Measurements from ENCODE around the gene ELOA2.
"Not testable (repeated sequence)": the region's sequence is repeated elsewhere in the genome, so short reads cannot be mapped to it uniquely, and the experiment has no call there.

ELOA2 gene, protein sequence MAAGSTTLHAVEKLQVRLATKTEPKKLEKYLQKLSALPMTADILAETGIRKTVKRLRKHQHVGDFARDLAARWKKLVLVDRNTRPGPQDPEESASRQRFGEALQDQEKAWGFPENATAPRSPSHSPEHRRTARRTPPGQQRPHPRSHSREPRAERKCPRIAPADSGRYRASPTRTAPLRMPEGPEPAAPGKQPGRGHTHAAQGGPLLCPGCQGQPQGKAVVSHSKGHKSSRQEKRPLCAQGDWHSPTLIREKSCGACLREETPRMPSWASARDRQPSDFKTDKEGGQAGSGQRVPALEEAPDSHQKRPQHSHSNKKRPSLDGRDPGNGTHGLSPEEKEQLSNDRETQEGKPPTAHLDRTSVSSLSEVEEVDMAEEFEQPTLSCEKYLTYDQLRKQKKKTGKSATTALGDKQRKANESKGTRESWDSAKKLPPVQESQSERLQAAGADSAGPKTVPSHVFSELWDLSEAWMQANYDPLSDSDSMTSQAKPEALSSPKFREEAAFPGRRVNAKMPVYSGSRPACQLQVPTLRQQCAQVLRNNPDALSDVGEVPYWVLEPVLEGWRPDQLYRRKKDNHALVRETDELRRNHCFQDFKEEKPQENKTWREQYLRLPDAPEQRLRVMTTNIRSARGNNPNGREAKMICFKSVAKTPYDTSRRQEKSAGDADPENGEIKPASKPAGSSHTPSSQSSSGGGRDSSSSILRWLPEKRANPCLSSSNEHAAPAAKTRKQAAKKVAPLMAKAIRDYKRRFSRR

DNA sequence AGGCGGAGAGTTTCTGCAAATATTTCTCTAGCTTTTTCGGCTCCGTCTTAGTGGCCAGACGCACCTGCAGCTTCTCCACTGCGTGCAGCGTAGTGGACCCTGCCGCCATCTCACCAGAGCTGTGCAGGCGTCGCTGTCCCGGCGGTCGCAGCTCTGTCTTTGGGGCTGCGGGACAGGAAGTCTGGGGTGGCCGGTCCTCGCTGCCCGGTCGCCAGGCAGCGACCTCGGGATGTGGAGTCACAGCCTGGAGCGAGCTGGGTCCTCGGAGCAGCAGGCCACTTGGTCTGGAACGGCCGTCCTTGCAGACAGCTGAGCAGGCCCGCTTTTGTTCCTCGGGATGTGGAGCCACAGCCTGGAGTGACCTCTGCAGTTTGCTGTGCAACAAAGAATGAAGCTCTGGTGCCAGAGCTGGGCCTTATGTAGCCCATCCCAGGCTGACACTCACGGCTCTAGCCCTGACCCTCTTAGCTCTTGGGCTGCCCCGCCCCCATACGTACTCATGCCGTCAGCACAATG is at the start of gene ELOA2:
TSS of gene ELOA2 (minus strand) at position 466 of the 516 bp plus-strand sequence. CDS start at position 109, 357 bp downstream.
- DNase-seq, result no peak

DNA sequence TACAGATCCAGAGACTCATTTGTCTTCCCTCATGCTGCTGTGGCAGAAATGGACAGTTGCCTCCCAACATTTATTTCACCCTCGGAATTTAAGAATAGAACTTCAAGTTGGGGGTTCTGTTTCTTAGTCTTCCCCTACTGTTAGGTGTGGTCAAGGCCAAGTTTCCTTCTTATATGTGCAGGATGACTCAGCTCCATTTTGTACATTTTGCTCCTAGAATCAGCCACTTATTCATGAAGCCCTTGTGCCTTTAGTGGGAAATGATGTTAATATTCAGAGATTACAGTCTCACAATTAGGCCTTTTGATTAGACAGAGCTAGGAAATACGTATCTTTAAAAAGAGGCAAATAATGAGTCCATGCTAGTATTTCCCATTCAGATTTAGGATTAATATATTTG is 46.2 kb upstream of the ELOA2 start:
- no peak for DNase-seq

DNA sequence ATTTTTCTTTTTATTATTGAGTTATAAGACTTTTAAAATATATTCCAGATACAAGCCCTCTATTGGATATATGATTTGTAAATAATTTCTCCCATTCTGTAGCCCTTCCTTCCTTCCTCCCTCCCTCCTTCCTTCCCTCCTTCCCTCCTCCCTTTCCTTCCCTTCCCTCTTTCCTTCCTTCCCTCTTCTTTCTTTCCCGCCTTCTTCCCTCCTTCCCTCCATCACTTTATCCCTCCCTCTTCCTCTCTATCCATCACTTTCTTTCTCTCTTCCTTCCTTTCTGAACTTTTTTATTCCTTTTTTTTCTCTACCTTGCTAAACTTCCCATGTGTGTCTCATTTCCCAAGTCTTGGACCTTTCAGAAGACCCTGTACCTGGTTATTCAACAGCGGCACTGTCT is 45.5 kb upstream of the ELOA2 start:
- no peak for DNase-seq

DNA sequence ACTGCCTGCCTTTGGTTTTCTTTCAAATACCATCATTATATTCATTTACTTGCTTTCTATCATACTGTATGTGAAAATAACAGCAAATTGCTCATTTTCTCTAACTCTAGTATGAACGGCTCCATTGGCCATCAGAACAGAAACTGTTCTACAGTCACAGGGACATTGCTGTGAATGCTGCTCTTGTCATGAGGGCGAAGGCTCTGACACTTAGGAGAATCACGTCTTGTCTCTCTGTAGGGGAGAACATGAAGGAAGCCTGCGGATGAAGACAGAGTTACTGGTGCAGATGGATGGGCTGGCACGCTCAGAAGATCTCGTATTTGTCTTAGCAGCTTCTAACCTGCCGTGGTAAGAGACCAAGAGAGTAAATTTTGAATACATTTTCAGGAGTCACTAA is 41.7 kb upstream of the ELOA2 start:
- DNase-seq, result no peak

DNA sequence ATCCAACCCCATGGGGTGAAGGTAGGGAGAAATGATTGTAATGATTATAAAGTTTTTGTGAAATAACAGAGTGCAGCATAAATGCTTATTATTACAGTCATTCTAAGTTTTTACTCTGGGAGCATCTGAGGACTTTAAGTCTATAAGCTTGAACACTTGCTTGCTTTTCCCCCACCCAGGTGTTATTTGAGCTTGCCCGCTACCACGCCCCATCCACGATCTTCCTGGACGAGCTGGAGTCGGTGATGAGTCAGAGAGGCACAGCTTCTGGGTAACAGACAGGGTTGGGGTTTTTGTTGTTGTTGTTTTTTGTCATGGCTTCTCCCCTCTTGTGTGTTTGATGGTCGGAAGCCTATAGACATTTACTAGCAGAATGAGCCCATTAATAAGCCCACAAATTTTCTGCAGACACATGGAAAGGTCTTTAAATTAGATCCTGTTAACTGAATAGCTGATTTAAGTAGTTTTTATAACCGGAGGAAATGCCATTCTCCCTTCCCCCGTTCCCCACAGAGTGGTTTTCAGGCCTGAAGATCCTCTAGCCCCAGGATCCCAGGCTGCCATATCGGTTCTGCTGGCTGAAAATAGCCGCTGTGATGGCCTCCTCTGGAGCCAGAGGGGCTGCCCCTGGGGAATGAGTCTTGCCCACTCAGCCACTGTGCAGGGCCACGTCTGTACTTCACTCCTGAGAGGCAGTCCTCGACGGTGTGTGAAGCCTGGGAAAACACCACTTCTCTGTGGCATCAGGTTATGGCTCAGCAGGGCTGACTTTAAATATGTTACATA is 39.9 kb upstream of the ELOA2 start:
- DNase-seq, result no peak

DNA sequence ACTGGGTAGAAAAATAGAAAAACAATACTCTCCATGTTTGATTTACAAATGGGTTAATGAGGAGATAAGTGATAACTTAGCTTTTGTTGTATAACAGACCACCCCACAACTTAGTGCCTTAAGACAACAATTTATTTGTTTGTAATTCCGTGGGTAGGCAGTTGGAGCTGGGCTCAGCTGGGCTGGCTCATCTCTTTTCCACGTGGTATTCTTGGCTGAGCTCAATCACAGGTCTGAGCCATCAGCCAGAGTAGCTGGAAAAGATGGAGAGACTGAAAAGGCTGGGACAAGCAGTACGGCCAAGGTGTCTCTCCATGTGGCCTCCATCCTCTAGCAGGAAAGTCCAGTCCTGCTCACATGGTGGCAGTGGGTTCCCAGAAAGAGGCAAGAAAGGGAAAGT is 32.2 kb upstream of the ELOA2 start:
- no peak for DNase-seq

DNA sequence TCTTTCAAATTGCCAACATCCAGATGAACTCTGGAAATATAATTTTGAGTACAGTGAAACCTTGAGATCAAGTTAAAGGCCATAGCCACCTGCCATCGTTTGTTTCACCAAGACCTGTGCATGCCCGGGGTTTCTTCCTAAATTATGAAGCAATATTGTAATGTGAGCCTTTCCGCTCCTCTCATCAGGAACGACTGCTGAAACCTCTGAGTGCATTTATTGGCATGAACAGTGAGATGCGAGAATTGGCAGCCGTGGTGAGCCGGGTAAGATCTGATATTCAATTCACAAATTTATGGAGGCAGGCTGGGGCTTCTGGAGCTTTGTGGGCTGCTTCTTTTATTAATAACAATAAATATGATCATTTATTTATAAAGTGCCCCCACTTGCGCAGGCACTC is 27.7 kb upstream of the ELOA2 start:
- DNase-seq, result no peak

DNA sequence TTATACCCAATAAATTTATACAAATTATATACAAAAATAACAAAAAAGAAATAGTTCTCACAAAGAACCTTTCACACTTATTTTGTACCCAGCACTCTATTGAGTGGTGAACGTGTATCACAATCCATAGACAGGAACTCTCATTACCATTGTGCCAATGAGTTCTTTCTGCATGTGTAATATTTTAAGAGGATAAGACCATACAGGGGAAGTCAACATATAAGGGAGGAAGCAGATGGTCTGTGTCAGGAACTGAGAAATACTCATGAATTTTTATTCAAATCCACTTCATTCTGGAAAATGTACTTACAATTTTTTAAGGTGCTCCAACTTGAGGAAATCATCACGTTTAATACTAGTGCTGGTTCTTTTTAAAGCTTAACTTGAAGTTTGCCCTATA is 27.1 kb upstream of the ELOA2 start:
- DNase-seq, result no peak

DNA sequence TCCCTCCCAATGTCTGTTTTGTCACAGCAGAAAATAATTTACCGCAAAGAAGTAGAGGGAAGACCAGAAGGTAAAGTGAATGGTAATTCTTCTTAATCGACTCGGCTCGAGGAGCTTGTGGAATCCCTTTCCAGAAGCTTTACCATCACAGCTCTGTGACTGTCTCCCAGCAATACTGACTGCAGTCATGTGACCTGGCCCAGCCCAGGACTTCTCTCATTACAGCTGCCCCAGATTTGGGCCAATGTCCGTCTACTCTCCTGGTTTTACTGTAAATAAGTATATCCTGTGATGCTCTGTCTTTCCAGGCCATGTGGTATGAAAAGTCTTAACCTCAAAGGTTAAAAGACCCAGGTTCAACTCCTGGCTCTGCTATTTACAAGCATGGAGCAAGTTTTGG is 18.9 kb upstream of the ELOA2 start:
- DNase-seq, result no peak

DNA sequence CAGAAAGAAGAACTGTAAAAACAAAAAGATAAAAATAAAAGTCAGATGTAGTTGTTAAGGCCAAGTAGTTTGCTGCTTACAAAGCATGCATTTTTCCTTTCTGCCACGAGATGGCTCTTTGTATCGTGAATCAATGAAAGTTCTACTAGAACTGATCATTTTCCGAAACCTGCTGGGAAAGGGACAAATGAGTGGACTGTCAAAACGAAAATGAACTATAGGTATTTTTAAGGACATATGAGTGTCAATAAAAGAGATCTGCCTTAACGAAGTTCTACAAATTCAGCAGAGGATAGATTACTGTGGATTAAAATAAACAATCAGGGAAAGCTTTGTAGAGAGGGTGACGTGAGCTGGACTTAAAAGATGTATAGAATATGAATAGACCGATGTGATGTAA is 15.0 kb upstream of the ELOA2 start:
- DNase-seq, result no peak

DNA sequence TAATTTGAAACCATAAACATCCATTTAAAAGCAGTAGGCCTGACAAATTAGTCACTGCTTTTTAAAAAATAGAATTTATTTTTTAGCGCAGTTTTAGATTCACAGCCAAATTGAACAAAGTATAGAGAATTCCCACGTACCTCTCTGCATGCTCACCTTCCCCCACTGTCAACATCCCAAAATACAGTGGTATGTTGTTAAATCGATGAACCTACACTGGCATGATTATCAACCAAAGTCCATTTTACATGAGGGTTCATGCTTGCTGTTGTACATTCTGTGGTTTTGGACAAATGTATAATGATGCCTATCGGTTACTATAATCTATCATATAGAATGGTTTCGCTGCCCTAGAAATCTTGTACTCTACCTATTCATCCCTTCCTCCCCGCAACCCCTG is 5.6 kb upstream of the ELOA2 start:
- DNase-seq, result no peak

DNA sequence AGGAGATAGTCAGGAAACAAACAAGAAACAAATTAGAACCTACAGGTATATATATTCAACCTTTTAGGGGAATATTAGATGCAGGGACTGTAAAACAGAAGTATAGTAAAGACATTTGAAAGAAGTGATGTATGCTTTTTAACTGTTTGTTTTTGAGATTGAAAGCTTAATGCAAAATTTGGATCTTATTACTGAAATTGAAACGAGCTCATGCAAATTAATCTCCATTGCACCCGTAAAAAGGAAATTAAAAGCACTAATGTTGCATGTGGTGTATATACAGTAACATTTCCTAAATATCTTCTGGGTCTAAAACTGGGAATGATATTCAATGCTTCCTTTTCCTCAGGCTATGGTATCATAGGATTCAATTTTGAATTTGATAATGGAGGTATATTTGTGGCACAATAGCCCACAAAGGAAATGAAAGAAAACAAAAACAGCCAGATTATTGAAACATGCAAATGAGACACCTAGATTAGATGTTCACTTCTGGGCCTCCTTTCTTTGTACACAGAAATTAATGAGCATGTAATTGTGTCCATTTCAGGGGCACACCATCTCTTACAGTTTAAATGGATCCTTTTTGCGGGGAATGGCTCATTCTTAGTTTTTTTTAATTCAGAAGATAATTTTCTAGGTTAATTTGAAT is 1.6 kb upstream of the ELOA2 start:
- DNase-seq, result no peak

DNA sequence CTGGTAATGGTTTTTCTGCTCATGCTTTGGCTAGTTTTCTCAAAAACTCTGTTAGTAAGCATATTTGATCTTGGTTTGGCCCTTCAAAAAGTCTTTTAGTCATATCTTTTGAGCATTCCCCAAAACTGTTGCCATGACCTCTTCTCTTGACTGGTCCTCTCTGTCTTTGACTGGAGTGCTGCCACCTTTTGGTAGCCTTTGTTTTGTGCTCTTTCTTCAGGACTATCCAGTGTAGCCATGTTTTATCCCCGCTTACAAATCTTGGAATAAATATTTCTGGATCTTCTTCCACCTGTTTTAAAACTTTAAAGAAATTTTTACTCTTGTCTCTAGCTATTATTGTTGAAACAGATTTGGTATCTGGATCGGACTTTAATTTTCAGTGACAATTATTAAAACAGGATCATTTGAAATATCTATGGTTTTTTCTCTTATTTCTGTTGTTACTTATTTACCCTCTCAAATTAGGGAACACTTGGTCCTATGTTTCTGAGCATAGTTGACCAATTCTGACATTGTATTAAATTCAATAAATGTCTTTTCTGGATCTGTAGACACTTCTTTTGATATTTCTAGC is 965 bp upstream of the ELOA2 start:
- DNase-seq, result no peak

DNA sequence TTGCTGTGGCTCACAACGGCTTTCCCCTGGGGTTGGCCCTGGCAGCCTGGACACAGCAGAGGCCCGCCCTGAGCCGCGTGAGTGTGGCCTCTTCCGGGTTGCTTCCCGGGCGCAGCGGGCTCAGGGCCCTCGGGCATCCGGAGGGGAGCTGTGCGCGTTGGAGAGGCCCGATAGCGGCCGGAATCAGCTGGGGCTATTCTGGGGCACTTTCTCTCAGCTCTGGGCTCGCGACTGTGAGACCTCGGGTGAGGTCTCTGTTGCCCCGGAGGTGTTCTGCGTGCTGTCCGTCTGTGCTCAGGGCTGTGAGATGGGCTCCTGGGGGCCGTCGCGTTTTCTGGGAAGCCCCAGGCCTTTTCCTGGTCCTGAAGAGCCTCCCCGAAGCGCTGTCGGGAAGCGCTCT is 830 bp downstream of the ELOA2 start:
- not testable (repeated sequence) for DNase-seq

DNA sequence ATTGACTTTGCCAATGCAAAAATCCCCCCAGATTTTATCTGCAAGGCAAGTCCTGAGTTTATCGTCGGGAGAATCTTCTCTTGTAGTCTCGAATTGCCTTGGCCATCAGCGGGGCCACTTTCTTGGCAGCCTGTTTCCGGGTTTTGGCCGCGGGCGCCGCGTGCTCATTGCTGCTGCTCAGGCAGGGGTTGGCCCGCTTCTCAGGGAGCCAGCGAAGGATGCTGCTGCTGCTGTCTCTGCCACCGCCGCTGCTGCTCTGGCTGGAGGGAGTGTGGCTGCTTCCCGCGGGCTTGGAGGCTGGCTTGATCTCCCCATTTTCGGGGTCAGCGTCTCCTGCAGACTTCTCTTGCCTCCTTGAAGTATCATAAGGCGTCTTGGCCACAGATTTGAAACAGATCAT is 2.5 kb downstream of the ELOA2 start:
- DNase-seq, result no peak

DNA sequence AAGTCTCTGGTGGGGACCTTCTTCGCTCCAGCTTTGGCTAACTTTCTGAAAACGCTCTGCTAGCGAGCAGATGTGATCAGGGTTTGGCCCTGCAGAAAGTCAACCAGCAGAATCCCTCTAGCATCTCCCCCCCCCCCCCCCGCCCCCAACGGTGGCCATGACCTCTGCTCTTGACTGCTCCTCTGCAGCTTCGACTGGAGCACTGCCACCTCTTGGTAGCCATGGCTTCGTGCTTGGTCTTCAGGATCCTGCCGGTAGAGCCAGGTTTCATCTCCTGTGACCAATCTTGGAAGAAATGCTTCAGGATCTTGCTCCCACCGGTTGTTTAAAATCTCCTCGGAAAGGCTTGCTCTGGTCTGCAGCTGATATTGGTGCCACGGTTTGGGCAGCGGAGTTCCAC is 4.5 kb downstream of the ELOA2 start:
- not testable (repeated sequence) for DNase-seq

DNA sequence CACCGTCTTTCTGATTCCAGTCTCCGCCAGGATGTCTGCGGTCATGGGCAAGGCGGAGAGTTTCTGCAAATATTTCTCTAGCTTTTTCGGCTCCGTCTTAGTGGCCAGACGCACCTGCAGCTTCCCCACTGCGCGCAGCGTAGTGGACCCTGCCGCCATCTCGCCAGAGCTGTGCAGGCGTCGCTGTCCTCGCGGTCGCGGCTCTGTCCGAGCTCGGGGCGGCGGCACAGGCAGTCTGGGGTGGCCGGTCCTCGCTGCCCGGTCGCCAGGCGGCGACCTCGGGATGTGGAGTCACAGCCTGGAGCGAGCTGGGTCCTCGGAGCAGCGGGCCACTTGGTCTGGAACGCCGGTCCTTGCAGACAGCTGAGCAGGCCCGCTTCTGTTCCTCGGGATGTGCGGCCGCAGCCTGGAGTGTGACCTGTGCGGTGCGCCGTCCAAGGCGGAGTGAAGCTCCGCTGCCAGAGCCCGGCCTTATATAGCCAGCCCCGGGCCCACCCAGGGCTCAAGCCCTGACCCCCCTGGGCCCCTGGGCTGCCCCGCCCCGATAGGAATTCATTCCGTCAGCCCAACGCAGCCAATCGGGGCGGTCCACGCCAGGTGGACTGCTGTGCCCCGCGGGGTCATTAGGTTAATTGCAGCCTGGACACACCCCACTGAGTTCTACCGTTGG is 5.6 kb downstream of the ELOA2 start:
- not testable (repeated sequence) for DNase-seq

DNA sequence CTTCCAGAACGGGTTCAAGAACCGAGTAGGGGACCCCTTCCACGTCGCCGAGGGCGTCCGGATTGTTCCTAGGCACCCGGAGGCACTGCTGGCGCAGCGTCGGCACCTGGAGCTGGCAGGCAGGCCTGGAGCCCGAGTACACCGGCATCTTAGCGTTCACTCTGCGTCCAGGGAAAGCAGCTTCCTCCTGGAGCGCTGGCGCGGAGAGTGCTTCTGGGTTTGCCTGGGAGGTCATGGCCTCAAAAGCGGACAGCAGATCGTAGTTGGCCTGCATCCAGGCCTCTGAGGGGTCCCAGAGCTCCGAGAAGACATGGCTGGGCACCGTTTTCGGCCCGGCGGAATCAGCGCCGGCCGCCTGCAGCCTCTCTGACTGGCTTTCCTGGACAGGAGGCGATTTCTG is 6.7 kb downstream of the ELOA2 start:
- DNase-seq, result not testable (repeated sequence)

DNA sequence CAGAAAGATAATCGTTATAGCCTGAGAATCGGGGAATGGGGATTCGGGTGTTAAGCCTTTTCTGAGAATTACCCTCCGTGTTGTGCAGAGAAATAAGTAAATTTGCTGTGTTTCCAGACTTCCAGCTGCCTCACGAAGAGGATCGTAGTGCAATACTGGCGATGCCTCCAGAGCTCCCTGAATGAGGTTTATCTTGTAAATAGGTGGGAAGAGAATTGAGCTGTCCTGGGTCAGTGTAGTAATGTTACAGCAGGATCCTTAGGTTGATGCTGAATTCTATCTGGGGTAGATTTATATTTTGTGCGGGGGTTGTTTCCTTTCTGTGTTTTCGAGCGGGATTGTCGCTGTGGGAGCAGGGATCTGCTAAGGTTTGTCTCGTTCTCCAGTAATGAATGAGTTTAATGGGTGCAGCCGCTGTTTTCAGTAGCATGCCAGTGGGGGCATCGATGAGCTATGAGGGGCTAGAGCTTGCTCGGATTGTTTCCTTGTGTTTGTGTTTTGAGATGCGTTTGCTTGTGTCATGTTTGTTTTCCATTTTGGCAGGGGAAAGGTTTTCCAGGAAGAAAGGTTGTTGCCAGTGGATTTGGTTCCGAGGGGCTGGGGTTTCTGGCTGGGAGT is 9.8 kb downstream of the ELOA2 start:
- not testable (repeated sequence) for DNase-seq

DNA sequence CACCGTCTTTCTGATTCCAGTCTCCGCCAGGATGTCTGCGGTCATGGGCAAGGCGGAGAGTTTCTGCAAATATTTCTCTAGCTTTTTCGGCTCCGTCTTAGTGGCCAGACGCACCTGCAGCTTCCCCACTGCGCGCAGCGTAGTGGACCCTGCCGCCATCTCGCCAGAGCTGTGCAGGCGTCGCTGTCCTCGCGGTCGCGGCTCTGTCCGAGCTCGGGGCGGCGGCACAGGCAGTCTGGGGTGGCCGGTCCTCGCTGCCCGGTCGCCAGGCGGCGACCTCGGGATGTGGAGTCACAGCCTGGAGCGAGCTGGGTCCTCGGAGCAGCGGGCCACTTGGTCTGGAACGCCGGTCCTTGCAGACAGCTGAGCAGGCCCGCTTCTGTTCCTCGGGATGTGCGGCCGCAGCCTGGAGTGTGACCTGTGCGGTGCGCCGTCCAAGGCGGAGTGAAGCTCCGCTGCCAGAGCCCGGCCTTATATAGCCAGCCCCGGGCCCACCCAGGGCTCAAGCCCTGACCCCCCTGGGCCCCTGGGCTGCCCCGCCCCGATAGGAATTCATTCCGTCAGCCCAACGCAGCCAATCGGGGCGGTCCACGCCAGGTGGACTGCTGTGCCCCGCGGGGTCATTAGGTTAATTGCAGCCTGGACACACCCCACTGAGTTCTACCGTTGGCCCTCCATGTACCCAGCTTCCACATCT is 11.5 kb downstream of the ELOA2 start:
- DNase-seq, result not testable (repeated sequence)

DNA sequence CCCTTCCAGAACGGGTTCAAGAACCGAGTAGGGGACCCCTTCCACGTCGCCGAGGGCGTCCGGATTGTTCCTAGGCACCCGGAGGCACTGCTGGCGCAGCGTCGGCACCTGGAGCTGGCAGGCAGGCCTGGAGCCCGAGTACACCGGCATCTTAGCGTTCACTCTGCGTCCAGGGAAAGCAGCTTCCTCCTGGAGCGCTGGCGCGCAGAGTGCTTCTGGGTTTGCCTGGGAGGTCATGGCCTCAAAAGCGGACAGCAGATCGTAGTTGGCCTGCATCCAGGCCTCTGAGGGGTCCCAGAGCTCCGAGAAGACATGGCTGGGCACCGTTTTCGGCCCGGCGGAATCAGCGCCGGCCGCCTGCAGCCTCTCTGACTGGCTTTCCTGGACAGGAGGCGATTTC is 12.6 kb downstream of the ELOA2 start:
- not testable (repeated sequence) for DNase-seq
